WTC11 (cell line): ENCODE data around the gene STXBP3. TPM values are rescaled to one million over a fixed set of nuclear protein-coding genes. Genes with fewer than 3 reads are reported as not detected.

Source experiments
- ATAC-seq: fragments of 200-7000 bp; cut with Tn5 transposase; 2 replicates; pipeline ENCODE4 v1.10.0; 2021; ENCODE audit warnings: mild to moderate bottlenecking, moderate library complexity
- CTCF ChIA-PET: fragments of 300-600 bp; sonication (Branson Sonifier 250); formaldehyde crosslinking; loops from one replicate; lab custom pipeline; 2021; ENCODE audit warnings: antibody characterized with exemption; lab: Charles Lee
- POLR2A ChIA-PET: fragments of 350-600 bp; sonication (Branson Sonifier 250); formaldehyde crosslinking; loops from one replicate; lab custom pipeline; 2021; ENCODE audit warnings: antibody characterized with exemption; lab: Charles Lee
- DNase-seq: peaks from one replicate; pipeline ENCODE4 v3.0.0; 2021; ENCODE audit warnings: low spot score
- H3K27ac Mint-ChIP-seq: 2 replicates; pipeline ENCODE4 v1.8.0; 2021; ENCODE audit warnings: mixed read lengths
- H3K27me3 Mint-ChIP-seq: 2 replicates; pipeline ENCODE4 v1.8.0; 2021; ENCODE audit warnings: low read depth, mild to moderate bottlenecking, moderate library complexity, mixed read lengths
- H3K36me3 Mint-ChIP-seq: 2 replicates; pipeline ENCODE4 v1.8.0; 2021; ENCODE audit warnings: mixed read lengths
- H3K4me1 Mint-ChIP-seq: 2 replicates; pipeline ENCODE4 v1.8.0; 2022; ENCODE audit warnings: mixed read lengths
- H3K4me3 Mint-ChIP-seq: 2 replicates; pipeline ENCODE4 v1.8.0; 2021; ENCODE audit warnings: mild to moderate bottlenecking, moderate library complexity, mixed read lengths
- H3K9me3 Mint-ChIP-seq: 2 replicates; pipeline ENCODE4 v1.8.0; 2021; ENCODE audit warnings: mixed read lengths
- ARID4B ChIP-seq: sonication (generic); formaldehyde crosslinking; IDR thresholded peaks from 2 replicates; pipeline ENCODE4 v1.8.0; 2023; ENCODE audit warnings: missing genetic modification reagents, mild to moderate bottlenecking, borderline replicate concordance
- EMX1 ChIP-seq: fragments of 250-450 bp; sonication (Bioruptor Pico); IDR thresholded peaks from 2 replicates; pipeline ENCODE4 v1.8.0; 2021; ENCODE audit warnings: mild to moderate bottlenecking
- ETV6 ChIP-seq: sonication (generic); formaldehyde crosslinking; IDR thresholded peaks from 2 replicates; pipeline ENCODE4 v1.8.1; 2022; ENCODE audit warnings: mild to moderate bottlenecking, missing genetic modification reagents
- FOXJ3 ChIP-seq: sonication (generic); formaldehyde crosslinking; IDR thresholded peaks from 2 replicates; pipeline ENCODE4 v1.9.0; 2021; ENCODE audit warnings: missing genetic modification reagents, mild to moderate bottlenecking, borderline replicate concordance
- RORB ChIP-seq: fragments of 250-450 bp; sonication (Bioruptor Pico); IDR thresholded peaks from 2 replicates; pipeline ENCODE4 v1.9.0; 2021; ENCODE audit warnings: mild to moderate bottlenecking
- USF2 ChIP-seq: sonication (generic); formaldehyde crosslinking; IDR thresholded peaks from 2 replicates; pipeline ENCODE4 v1.8.1; 2023; ENCODE audit warnings: mild to moderate bottlenecking, missing genetic modification reagents, moderate library complexity
- ZNF317 ChIP-seq: sonication (generic); formaldehyde crosslinking; IDR thresholded peaks from 2 replicates; pipeline ENCODE4 v1.8.1; 2023; ENCODE audit warnings: low read depth, mild to moderate bottlenecking, moderate library complexity, missing genetic modification reagents, borderline replicate concordance
- total RNA-seq: library from RNA; stranded (reverse); gene quantifications from 3 replicates; pipeline ENCODE4 v1.2.3, GENCODE V29; 2021
- TF ChIP-seq, protein P1 (sequence below): sonication (generic); formaldehyde crosslinking; IDR thresholded peaks from 2 replicates; pipeline ENCODE4 v1.8.1; 2023; ENCODE audit warnings: mild to moderate bottlenecking, moderate library complexity, missing genetic modification reagents
- TF ChIP-seq, protein P2 (sequence below): sonication (generic); formaldehyde crosslinking; IDR thresholded peaks from 2 replicates; pipeline ENCODE4 v1.8.1; 2023; ENCODE audit warnings: mild to moderate bottlenecking, missing genetic modification reagents, moderate library complexity
- TF ChIP-seq, protein P3 (sequence below): sonication (generic); formaldehyde crosslinking; IDR thresholded peaks from 2 replicates; pipeline ENCODE4 v1.8.1; 2023; ENCODE audit warnings: mild to moderate bottlenecking, missing genetic modification reagents
- TF ChIP-seq, protein P4 (sequence below): sonication (generic); formaldehyde crosslinking; IDR thresholded peaks from 2 replicates; pipeline ENCODE4 v1.8.1; 2022; ENCODE audit warnings: low read depth, mild to moderate bottlenecking, moderate library complexity, missing genetic modification reagents, borderline replicate concordance

STXBP3 gene
- total RNA-seq, 1 experiment from 2014 or later: 26.1 TPM

DNA sequence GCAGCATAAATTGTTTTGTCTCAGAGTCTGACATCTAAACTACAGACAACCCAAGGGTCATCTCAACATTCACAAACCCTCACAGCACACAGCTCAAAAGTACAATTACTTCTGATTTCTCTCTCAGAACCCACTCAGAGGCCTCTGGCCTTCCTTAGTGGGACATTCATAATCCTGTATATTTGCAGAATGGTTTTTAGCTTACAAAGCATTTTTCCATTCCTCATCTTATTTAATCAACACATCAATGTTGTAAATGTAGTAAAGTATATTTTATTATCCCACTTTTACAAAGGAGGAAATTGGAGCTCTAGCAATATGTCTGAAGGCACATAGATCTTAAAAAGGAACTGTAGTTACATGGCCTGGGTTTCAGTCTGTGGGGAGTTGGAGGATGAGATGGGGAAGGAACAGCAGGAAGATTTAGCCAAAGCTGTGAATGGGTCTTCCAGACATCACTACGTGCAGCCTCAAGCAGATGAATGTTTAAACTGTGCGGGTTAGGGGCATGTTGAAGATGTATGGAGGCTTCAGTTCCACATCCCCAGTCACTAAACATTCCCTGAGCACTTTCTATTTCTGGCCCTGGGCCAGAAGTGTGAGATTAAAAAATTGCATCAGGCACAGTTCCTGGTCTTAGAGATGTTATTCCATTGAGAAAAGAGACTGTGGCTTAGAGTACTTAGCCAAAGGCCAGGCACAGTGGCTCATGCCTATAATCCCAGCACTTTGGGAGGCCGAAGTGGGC is 97.1 kb downstream of the STXBP3 start:
- ATAC-seq (no peak), DNase-seq (no peak)
- H3K4me1 Mint-ChIP-seq: peaks cover 13% of the 10 kb centered on the region
- H3K9me3 Mint-ChIP-seq: peaks cover under 1% of the 10 kb centered on the region; the same call in 1 of the 2 replicates
- no peak overlapping the region for H3K27ac Mint-ChIP-seq
- TF ChIP-seq ARID4B (CRISPR knock-in tag) (no peak), ZNF317 (CRISPR knock-in tag) (no peak), ETV6 (CRISPR knock-in tag) (no peak), USF2 (no peak), EMX1 (CRISPR knock-in tag) (no peak)
- TF ChIP-seq, protein P1, sequence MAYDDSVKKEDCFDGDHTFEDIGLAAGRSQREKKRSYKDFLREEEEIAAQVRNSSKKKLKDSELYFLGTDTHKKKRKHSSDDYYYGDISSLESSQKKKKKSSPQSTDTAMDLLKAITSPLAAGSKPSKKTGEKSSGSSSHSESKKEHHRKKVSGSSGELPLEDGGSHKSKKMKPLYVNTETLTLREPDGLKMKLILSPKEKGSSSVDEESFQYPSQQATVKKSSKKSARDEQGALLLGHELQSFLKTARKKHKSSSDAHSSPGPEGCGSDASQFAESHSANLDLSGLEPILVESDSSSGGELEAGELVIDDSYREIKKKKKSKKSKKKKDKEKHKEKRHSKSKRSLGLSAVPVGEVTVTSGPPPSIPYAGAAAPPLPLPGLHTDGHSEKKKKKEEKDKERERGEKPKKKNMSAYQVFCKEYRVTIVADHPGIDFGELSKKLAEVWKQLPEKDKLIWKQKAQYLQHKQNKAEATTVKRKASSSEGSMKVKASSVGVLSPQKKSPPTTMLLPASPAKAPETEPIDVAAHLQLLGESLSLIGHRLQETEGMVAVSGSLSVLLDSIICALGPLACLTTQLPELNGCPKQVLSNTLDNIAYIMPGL (CRISPR knock-in tag): no peak
- TF ChIP-seq, protein P2, sequence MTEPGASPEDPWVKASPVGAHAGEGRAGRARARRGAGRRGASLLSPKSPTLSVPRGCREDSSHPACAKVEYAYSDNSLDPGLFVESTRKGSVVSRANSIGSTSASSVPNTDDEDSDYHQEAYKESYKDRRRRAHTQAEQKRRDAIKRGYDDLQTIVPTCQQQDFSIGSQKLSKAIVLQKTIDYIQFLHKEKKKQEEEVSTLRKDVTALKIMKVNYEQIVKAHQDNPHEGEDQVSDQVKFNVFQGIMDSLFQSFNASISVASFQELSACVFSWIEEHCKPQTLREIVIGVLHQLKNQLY (CRISPR knock-in tag): no peak
- TF ChIP-seq, protein P3, sequence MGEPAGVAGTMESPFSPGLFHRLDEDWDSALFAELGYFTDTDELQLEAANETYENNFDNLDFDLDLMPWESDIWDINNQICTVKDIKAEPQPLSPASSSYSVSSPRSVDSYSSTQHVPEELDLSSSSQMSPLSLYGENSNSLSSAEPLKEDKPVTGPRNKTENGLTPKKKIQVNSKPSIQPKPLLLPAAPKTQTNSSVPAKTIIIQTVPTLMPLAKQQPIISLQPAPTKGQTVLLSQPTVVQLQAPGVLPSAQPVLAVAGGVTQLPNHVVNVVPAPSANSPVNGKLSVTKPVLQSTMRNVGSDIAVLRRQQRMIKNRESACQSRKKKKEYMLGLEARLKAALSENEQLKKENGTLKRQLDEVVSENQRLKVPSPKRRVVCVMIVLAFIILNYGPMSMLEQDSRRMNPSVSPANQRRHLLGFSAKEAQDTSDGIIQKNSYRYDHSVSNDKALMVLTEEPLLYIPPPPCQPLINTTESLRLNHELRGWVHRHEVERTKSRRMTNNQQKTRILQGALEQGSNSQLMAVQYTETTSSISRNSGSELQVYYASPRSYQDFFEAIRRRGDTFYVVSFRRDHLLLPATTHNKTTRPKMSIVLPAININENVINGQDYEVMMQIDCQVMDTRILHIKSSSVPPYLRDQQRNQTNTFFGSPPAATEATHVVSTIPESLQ (CRISPR knock-in tag): no peak
- no peaks in the 10 kb centered on the region for H3K36me3 Mint-ChIP-seq
- H3K27me3 Mint-ChIP-seq: no peaks in the 10 kb centered on the region; the same call in 1 of the 2 replicates
- no peak overlapping the region for H3K4me3 Mint-ChIP-seq
- ChIA-PET POLR2A (no interaction called here), CTCF (interaction anchor here (0.6 kb wide), 1 partner anchor 9 kb away, joined by 3 read pairs; no protein-coding TSS in a partner anchor)

GRCh38 chr1:108845446-108845845 is 99.0 kb downstream of the STXBP3 start:
- no peaks in the 10 kb centered on the region for H3K9me3 Mint-ChIP-seq
- TF ChIP-seq, protein P4, sequence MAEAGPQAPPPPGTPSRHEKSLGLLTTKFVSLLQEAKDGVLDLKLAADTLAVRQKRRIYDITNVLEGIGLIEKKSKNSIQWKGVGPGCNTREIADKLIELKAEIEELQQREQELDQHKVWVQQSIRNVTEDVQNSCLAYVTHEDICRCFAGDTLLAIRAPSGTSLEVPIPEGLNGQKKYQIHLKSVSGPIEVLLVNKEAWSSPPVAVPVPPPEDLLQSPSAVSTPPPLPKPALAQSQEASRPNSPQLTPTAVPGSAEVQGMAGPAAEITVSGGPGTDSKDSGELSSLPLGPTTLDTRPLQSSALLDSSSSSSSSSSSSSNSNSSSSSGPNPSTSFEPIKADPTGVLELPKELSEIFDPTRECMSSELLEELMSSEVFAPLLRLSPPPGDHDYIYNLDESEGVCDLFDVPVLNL (CRISPR knock-in tag): no peak
- TF ChIP-seq FOXJ3 (CRISPR knock-in tag) (no peak), RORB (no peak)
- H3K27ac Mint-ChIP-seq: no peak overlapping the region
- no peak for DNase-seq
- no peaks in the 10 kb centered on the region for H3K36me3 Mint-ChIP-seq
- no peaks in the 10 kb centered on the region; the same call in 1 of the 2 replicates for H3K27me3 Mint-ChIP-seq
- no peak for ATAC-seq
- POLR2A ChIA-PET: no interaction called here
- H3K4me3 Mint-ChIP-seq: no peak overlapping the region
- CTCF ChIA-PET: no interaction called here
- peaks cover 13% of the 10 kb centered on the region for H3K4me1 Mint-ChIP-seq
